HPDE6-E6E7 (cell line): ENCODE measurements around the gene CIITA.
"Not testable (repeated sequence)": the region's sequence is repeated elsewhere in the genome, so short reads cannot be mapped to it uniquely, and the experiment has no call there.

Experiments used
- DNase-seq: peaks from one replicate; pipeline ENCODE4 v3.0.0; 2011; ENCODE audit warnings: missing footprints; ENCODE audit errors: extremely low spot score

CIITA gene

GRCh38 chr16:10937068-10937859 is 60.3 kb downstream of the CIITA start:
- no peak for DNase-seq

- no peak for DNase-seq
These were observed 61.3 kb downstream of the CIITA start for GRCh38 chr16:10938321-10938720.

- DNase-seq, result no peak
These were observed 62.0 kb downstream of the CIITA start for GRCh38 chr16:10938796-10939648.

- no peak for DNase-seq
These were observed 62.7 kb downstream of the CIITA start for GRCh38 chr16:10939649-10940234.

- DNase-seq, result no peak
These were observed 63.6 kb downstream of the CIITA start for GRCh38 chr16:10940501-10941079.

- DNase-seq, result no peak
These were observed 64.3 kb downstream of the CIITA start for GRCh38 chr16:10941127-10941933.

GRCh38 chr16:10941935-10942351 is 64.9 kb downstream of the CIITA start:
- not testable (repeated sequence) for DNase-seq

GRCh38 chr16:10942352-10943063 is 65.5 kb downstream of the CIITA start, which contains the start of gene DEXI:
Gene DEXI (minus strand): TSS chr16:10942468. CDS start chr16:10942005, 463 bp downstream.
- peak; percentile 96 for DNase-seq

- DNase-seq, result no peak
These were observed 66.0 kb downstream of the CIITA start for GRCh38 chr16:10943064-10943353.

GRCh38 chr16:10944249-10945064 is 67.5 kb downstream of the CIITA start, which contains the start of gene CLEC16A:
Gene CLEC16A (plus strand): TSS chr16:10944564. CDS start chr16:10944718, 154 bp downstream.
- DNase-seq, result peak; percentile 91

GRCh38 chr16:10945065-10945787 is 68.2 kb downstream of the CIITA start:
- DNase-seq, result no peak

GRCh38 chr16:10946308-10946707 is 69.3 kb downstream of the CIITA start:
- no peak for DNase-seq

GRCh38 chr16:10947211-10947787 is 70.3 kb downstream of the CIITA start:
- no peak for DNase-seq

GRCh38 chr16:10949424-10949970 is 72.5 kb downstream of the CIITA start:
- no peak for DNase-seq

GRCh38 chr16:10950393-10950792 is 73.4 kb downstream of the CIITA start:
- no peak for DNase-seq

- DNase-seq, result no peak
These were observed 74.0 kb downstream of the CIITA start for GRCh38 chr16:10951026-10951425.

- no peak for DNase-seq
These were observed 77.9 kb downstream of the CIITA start for GRCh38 chr16:10954903-10955302.

- no peak for DNase-seq
These were observed 80.9 kb downstream of the CIITA start for GRCh38 chr16:10957771-10958482.
